Panc1 (cell line): ENCODE data around the gene SCAF4.

Source experiments
- CTCF ChIP-seq: fragments of 450-650 bp; IDR thresholded peaks from 2 replicates; pipeline ENCODE4 v1.5.1; 2017; ENCODE audit warnings: mild to moderate bottlenecking
- POLR2AphosphoS5 ChIP-seq: IDR thresholded peaks from 2 replicates; pipeline ENCODE4 v1.6.1; 2012; ENCODE audit warnings: mild to moderate bottlenecking, low read depth, low read length, moderate library complexity
- REST ChIP-seq, 2 experiments: IDR thresholded peaks; 2 replicates each; pipeline ENCODE4 v1.6.1; 2011 to 2012; ENCODE audit warnings: low read depth in 2 of 2, control low read depth in 1 of 2, low read length in 1 of 2, mild to moderate bottlenecking in 1 of 2, moderate library complexity in 1 of 2; ENCODE audit not compliant: insufficient read depth in 1 of 2

- TF ChIP-seq CTCF (no peak), POLR2AphosphoS5 (no peak), REST (IDR thresholded peaks at IDR 0.05; ENCODE audit: insufficient read depth in 1 of 2, low read depth in 2 of 2, low read length in 1 of 2) (no peak)
Measured at GRCh38 chr21:31668651-31669491, 63.0 kb downstream of the SCAF4 start.
